GM18507 (cell line): ENCODE results near the gene NR5A1.

ENCODE experiments used
- DNase-seq: peaks from one replicate; pipeline ENCODE4 v3.0.0; 2011; ENCODE audit warnings: low read depth; ENCODE audit not compliant: insufficient read length; ENCODE audit errors: extremely low spot score
- FAIRE-seq: peaks from 2 replicates; lab custom pipeline; 2011; peaks lifted over from hg19 to GRCh38; lab: Jason Lieb, UNC

NR5A1 gene

GRCh38 chr9:124506931-124507879 lies at the start of gene NR5A1:
Gene NR5A1, minus strand, starts transcription at chr9:124507399. Its CDS starts 4,004 bp downstream, at chr9:124503395.
- no peak for DNase-seq
- no peak for FAIRE-seq

- no peak for FAIRE-seq
- DNase-seq = no peak
Observed at GRCh38 chr9:124555043-124555442, 47.8 kb upstream of the NR5A1 start.

- FAIRE-seq (no peak), DNase-seq (no peak)
Observed at GRCh38 chr9:124553738-124554137, 46.5 kb upstream of the NR5A1 start.

- DNase-seq = no peak
- FAIRE-seq = no peak
Observed at GRCh38 chr9:124552273-124552605, 45.0 kb upstream of the NR5A1 start.

GRCh38 chr9:124551472-124552272 lies 44.5 kb upstream of the NR5A1 start:
- DNase-seq (peak; percentile 9), FAIRE-seq (peak; percentile 64)

GRCh38 chr9:124550072-124550471 lies 42.9 kb upstream of the NR5A1 start:
- FAIRE-seq (no peak), DNase-seq (no peak)

- FAIRE-seq (no peak), DNase-seq (no peak)
Observed at GRCh38 chr9:124549016-124549415, 41.8 kb upstream of the NR5A1 start.

- FAIRE-seq = no peak
Observed at GRCh38 chr9:124544535-124544934, 37.3 kb upstream of the NR5A1 start.

GRCh38 chr9:124541824-124542223 lies 34.6 kb upstream of the NR5A1 start:
- FAIRE-seq (no peak), DNase-seq (no peak)

More at GRCh38 chr9:124544535-124544934, 37.3 kb upstream of the NR5A1 start:
- DNase-seq = no peak

- DNase-seq (no peak), FAIRE-seq (no peak)
Observed at GRCh38 chr9:124537926-124538325, 30.7 kb upstream of the NR5A1 start.

GRCh38 chr9:124535846-124536245 lies 28.6 kb upstream of the NR5A1 start:
- FAIRE-seq = no peak
- no peak for DNase-seq

- DNase-seq (no peak), FAIRE-seq (no peak)
Observed at GRCh38 chr9:124532897-124533296, 25.7 kb upstream of the NR5A1 start.

- DNase-seq (no peak), FAIRE-seq (no peak)
Observed at GRCh38 chr9:124531115-124531514, 23.9 kb upstream of the NR5A1 start.

- FAIRE-seq = no peak
Observed at GRCh38 chr9:124530246-124530645, 23.0 kb upstream of the NR5A1 start.

GRCh38 chr9:124527781-124528180 lies 20.6 kb upstream of the NR5A1 start:
- no peak for DNase-seq
- no peak for FAIRE-seq

More at GRCh38 chr9:124530246-124530645, 23.0 kb upstream of the NR5A1 start:
- no peak for DNase-seq

GRCh38 chr9:124526174-124526573 lies 19.0 kb upstream of the NR5A1 start:
- no peak for DNase-seq
- no peak for FAIRE-seq

GRCh38 chr9:124522121-124523098 lies 15.2 kb upstream of the NR5A1 start:
- DNase-seq = no peak

GRCh38 chr9:124521142-124521541 lies 13.9 kb upstream of the NR5A1 start:
- FAIRE-seq = no peak
- DNase-seq = no peak

More at GRCh38 chr9:124522121-124523098, 15.2 kb upstream of the NR5A1 start:
- FAIRE-seq = no peak

GRCh38 chr9:124520206-124520596 lies 13.0 kb upstream of the NR5A1 start:
- no peak for DNase-seq
- no peak for FAIRE-seq
